SH-SY5Y (cell line): ENCODE measurements around the gene PCGF5.

Source experiments
- GATA2 ChIP-seq: IDR thresholded peaks from 2 replicates; pipeline ENCODE4 v1.6.1; 2011; ENCODE audit warnings: mild to moderate bottlenecking, low read depth, low read length
- GATA3 ChIP-seq: IDR thresholded peaks from 2 replicates; pipeline ENCODE4 v1.6.1; 2011; ENCODE audit warnings: low read depth, mild to moderate bottlenecking, low read length, moderate library complexity

The PCGF5 gene

DNA sequence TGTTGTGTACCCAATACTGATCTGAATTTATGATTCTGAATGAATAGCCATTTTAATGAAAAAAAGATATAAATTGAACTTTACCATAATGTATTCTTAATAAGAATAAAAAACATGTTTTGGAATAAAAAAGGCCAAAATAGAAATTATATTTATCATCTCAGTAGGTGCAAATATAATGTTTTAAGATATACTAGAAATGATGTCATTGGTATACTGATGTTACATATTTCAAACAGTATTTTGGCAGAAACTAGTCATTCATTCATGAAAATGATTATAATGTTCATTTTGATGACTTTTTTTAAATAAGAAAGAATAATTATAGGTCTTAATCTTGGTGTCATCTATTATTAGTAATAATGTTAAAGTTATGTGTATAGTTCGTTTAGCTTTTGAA, 9.2 kb downstream of the PCGF5 start:
- no peak for TF ChIP-seq GATA2
- no peak for TF ChIP-seq GATA3

- TF ChIP-seq GATA2, result no peak
- TF ChIP-seq GATA3, result no peak
Measured at GRCh38 chr10:91238191-91238590, 17.7 kb downstream of the PCGF5 start.

DNA sequence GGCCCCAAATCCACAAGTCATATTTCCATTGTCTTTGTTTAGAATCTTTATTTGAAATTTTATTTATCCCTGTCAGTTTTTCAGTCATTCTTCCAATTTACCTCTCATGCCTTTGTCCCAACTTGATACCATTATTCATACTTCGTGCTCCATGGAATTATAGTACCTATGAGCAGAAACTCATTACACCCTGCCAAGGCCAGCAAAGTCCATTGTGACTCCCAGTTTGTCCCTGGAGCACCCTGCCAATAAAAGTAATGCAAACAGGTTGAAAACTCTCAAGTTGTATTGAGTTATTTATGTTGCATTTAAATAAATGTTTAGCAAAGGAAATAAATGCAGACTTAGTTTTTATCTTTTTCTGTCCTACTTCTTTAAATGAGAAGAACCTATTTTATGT, 19.3 kb downstream of the PCGF5 start:
- TF ChIP-seq GATA3 (no peak), GATA2 (no peak)

- TF ChIP-seq GATA2 (no peak), GATA3 (no peak)
Measured at GRCh38 chr10:91242940-91243339, 22.5 kb downstream of the PCGF5 start.

DNA sequence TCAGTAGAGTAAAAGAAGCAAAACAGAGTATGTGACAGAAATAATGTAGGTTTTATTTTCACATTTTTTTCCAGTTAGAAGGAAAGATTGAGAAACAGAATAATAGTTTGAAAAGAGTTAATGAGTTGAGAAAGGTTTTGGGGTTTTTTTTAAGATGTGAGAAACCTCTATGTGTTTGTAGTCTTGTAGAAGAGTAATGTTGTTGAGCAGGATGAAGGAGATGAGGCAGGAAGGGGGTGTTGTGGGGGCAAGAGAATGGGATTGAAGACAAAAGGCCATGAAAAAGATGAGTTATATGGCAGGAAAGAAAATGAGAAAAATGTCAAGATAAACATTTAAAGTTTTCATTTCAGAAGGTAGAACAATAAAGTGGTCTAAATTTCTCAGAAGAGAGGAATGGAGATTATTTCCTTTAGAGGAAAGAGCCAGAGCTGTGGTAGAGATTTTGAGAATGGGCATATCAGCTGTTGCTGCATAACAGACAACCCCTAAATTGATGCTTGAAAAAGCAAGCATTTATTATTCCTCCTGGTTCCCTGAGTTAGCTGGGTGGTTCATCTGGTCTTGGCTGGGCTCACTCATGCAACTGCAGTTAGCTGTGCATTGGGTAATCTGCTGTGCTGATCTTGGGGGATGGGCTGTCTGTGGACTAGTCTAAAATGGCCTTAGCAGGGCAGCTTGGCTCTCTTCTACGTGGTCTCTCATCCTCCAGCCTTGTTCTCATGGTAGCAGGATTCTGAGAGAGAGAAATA, 27.1 kb downstream of the PCGF5 start:
- TF ChIP-seq GATA3 (no peak), GATA2 (peak; percentile 34; the same call in 1 of the 2 replicates)

DNA sequence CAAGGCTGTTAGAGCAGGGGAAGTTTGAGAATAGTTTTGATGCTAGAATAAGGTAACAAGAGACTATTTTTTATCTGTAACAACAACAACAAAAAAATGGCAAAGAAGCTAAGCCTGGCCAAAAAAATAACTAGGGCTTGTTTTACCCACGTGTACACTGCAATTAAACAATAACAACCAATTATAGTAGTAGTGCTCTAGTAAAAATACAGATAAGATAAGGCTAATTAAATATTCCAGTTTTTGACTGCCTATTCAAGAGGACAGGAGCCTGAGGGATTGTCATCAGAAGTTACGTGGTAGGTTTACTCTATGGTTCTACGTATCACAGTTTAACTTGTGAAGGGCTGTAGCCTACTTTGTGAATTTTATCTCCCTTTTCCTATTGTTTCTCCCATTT, 29.2 kb downstream of the PCGF5 start:
- TF ChIP-seq GATA3 (no peak), GATA2 (no peak)

GRCh38 chr10:91250341-91250740, 29.9 kb downstream of the PCGF5 start:
- no peak for TF ChIP-seq GATA2
- no peak for TF ChIP-seq GATA3

GRCh38 chr10:91251430-91252056, 31.1 kb downstream of the PCGF5 start:
- no peak for TF ChIP-seq GATA2
- no peak for TF ChIP-seq GATA3

DNA sequence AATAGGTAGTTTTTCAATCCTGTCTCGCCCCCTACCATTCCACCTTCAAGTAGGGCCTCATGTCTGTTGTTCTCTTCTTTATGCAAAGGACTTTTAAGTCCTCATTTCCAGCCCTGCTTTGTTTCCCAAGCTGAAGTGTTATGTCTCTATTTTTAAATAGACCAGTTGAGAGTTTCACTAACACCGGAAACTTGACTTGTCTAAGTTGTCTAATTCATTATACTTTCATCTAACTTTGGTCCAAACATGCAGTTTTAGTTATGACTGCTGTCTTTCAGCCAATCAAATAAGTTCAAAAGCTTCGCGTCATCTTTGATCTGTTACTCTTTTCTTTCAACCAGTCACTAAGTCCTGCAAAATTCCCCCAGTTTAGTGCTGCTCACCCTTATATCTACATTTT, 32.8 kb downstream of the PCGF5 start:
- TF ChIP-seq GATA2 (no peak), GATA3 (no peak)

DNA sequence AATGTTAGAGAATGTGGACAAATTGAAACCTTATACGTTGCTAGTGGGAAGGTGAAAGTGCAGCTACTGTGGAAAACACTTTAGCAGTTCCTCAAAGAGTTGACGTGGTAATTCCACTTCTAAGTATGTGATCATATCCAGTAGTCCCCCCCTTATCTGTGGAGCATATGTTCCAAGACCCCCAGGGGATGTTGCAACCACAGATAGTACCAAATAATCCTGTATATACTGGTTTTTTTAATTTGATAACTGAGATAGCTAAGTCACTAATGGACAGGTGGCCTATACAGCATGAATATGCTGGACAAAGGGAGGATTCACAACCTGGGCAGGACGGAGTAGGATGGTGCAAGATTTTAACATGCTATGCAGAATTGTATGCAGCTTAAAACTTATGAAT, 36.8 kb downstream of the PCGF5 start:
- TF ChIP-seq GATA2 (peak; percentile 74; the same call in 1 of the 2 replicates), GATA3 (peak; percentile 73)

DNA sequence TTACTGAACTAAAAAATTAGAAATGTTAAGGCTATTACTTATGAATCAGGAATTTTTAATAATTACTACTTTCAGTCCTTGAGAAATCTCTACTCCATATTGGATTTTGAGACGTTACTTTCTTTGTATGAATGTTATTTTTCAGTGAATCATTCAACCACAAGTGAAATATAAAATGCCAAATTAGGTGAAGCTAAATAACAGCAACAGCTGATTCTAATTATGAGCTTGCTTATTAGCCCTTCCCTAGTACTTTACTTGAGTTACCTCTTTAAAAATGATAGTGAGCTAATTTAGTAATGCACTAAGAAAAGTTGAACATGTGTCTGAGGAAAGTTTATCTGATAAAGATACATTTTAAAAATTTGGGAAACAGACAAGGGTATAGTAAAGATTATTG, 51.4 kb downstream of the PCGF5 start:
- TF ChIP-seq GATA2 (no peak), GATA3 (no peak)

GRCh38 chr10:91284486-91285090, 64.1 kb downstream of the PCGF5 start:
- TF ChIP-seq GATA3 (no peak), GATA2 (no peak)

DNA sequence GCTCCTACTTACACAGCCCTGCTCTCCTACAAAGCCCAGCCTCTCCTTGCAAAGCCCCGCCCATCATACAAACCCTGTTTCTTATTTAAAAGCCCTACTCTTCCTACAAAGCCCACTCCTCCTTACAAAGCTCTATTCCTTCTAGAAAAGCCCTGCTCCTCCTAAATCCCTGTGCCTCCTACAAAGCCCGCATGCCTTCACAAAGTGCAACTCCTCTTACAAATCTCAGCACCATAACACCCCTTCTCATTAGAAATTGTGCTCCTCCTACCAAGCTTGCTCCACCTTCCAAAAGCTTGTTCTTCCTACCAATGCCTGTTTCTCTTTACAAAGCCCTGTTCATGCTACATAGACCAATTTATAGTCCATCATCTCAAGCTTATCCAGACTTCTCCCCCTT, 66.1 kb downstream of the PCGF5 start:
- TF ChIP-seq GATA3, result no peak
- TF ChIP-seq GATA2, result no peak

DNA sequence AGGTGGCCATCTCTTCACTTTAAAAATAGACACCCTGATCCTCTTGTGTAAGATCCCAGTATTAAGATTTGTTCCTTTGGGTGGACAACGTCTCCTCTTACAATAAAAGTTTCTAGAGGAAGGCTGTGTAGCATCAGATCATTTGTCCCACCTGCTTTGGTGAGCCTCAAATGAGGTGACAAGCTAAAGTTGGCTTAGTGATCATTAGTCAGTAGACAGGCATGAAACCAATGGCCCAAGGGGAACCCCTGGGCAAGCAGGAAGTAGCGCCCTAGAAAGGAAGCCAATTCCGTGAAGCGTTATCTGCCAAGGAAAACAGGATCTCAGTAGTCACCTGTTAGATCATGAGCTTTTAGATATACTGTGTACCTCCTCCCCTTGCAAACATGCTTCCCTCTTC, 66.8 kb downstream of the PCGF5 start:
- TF ChIP-seq GATA3, result no peak

GRCh38 chr10:91287912-91288311, 67.4 kb downstream of the PCGF5 start:
- no peak for TF ChIP-seq GATA3
- no peak for TF ChIP-seq GATA2
